Neuronal stem cell (in vitro differentiated cells): ENCODE data around the gene ZNF629.

Source experiments
- DNase-seq: peaks from one replicate; pipeline ENCODE4 v3.0.0-alpha.2; 2013; ENCODE audit warnings: low spot score
- H2AFZ ChIP-seq: one replicate; pipeline ENCODE4 v1.6.1; 2013; ENCODE audit warnings: mild to moderate bottlenecking, low read length, inconsistent platforms
- H2AK5ac ChIP-seq: 2 replicates; pipeline ENCODE4 v1.6.1; 2013; ENCODE audit warnings: low read depth, mild to moderate bottlenecking, inconsistent platforms, low read length, moderate library complexity, mixed read lengths
- H2BK120ac ChIP-seq: 2 replicates; pipeline ENCODE4 v1.6.1; 2013; ENCODE audit warnings: low read depth, mild to moderate bottlenecking, inconsistent platforms, low read length, moderate library complexity, mixed read lengths
- H2BK12ac ChIP-seq: one replicate; pipeline ENCODE4 v1.6.1; 2013; ENCODE audit warnings: low read length, inconsistent platforms
- H2BK15ac ChIP-seq: 2 replicates; pipeline ENCODE4 v1.6.1; 2013; ENCODE audit warnings: mild to moderate bottlenecking, low read length, inconsistent platforms, mixed read lengths
- H2BK5ac ChIP-seq: one replicate; pipeline ENCODE4 v1.6.1; 2013; ENCODE audit warnings: inconsistent platforms, mild to moderate bottlenecking, low read length, moderate library complexity
- H3K14ac ChIP-seq: one replicate; pipeline ENCODE4 v1.6.1; 2013; ENCODE audit warnings: low read length, inconsistent platforms
- H3K18ac ChIP-seq: 2 replicates; pipeline ENCODE4 v1.6.1; 2013; ENCODE audit warnings: low read length, inconsistent platforms
- H3K23ac ChIP-seq: 2 replicates; pipeline ENCODE4 v1.6.1; 2013; ENCODE audit warnings: low read depth, mild to moderate bottlenecking, mixed read lengths, low read length, inconsistent platforms; ENCODE audit not compliant: poor library complexity
- H3K27ac ChIP-seq: replicated peaks from 3 replicates; pipeline ENCODE4 v1.5.1; 2013; ENCODE audit warnings: low read length, inconsistent platforms
- H3K27me3 ChIP-seq, 3 experiments: 2 replicates each; pipeline ENCODE4 v1.6.1; 2013; ENCODE audit warnings: low read length in 3 of 3, mild to moderate bottlenecking in 2 of 3, inconsistent platforms in 1 of 3, low read depth in 1 of 3, mixed read lengths in 1 of 3, moderate library complexity in 1 of 3; ENCODE audit not compliant: control insufficient read depth in 3 of 3, insufficient read depth in 3 of 3
- H3K36me3 ChIP-seq, 2 donors: replicated peaks in 1 of 2; 2 replicates each; pipeline ENCODE4 v1.6.1; 2013; ENCODE audit warnings: low read length in 2 of 2; ENCODE audit not compliant: control insufficient read depth in 2 of 2, insufficient read depth in 2 of 2
- H3K4ac ChIP-seq: 2 replicates; pipeline ENCODE4 v1.6.1; 2013; ENCODE audit warnings: inconsistent platforms, mild to moderate bottlenecking, low read length, moderate library complexity
- H3K4me1 ChIP-seq, 2 donors: 1 replicate in 1 of 2; 2 replicates in 1 of 2; pipeline ENCODE4 v1.6.1; 2013; ENCODE audit warnings: low read length in 2 of 2, low read depth in 1 of 2; ENCODE audit not compliant: control insufficient read depth in 2 of 2, insufficient read depth in 1 of 2
- H3K4me2 ChIP-seq: one replicate; pipeline ENCODE4 v1.6.1; 2013; ENCODE audit warnings: mild to moderate bottlenecking, low read length, inconsistent platforms; ENCODE audit not compliant: insufficient read depth, poor library complexity, severe bottlenecking
- H3K4me3 ChIP-seq, 2 donors: 2 replicates each; pipeline ENCODE4 v1.5.1; 2013; ENCODE audit warnings: low read length in 2 of 2, mild to moderate bottlenecking in 2 of 2, inconsistent platforms in 1 of 2, moderate library complexity in 1 of 2
- H3K79me1 ChIP-seq: one replicate; pipeline ENCODE4 v1.6.1; 2013; ENCODE audit warnings: low read depth, mild to moderate bottlenecking, inconsistent platforms, low read length, moderate library complexity
- H3K9ac ChIP-seq: one replicate; pipeline ENCODE4 v1.6.1; 2013; ENCODE audit warnings: mild to moderate bottlenecking, low read depth, low read length, inconsistent platforms; ENCODE audit not compliant: poor library complexity
- H3K9me3 ChIP-seq, 2 donors: replicated peaks in 1 of 2; 2 replicates each; pipeline versions ENCODE3 to v1.6.1; 2013; ENCODE audit warnings: low read length in 2 of 2, mild to moderate bottlenecking in 2 of 2, inconsistent platforms in 1 of 2, low read depth in 1 of 2, mixed read lengths in 1 of 2, moderate library complexity in 1 of 2; ENCODE audit not compliant: control insufficient read depth in 2 of 2, insufficient read depth in 1 of 2
- H4K8ac ChIP-seq: one replicate; pipeline ENCODE4 v1.6.1; 2013; ENCODE audit warnings: low read depth, mild to moderate bottlenecking, inconsistent platforms, low read length, moderate library complexity
- H4K91ac ChIP-seq: one replicate; pipeline ENCODE4 v1.6.1; 2013; ENCODE audit warnings: low read length, low read depth, mild to moderate bottlenecking, inconsistent platforms; ENCODE audit not compliant: poor library complexity
- WGBS, 2 donors: extraction: QIAGEN DNeasy Blood & Tissue Kit; methylation state at CpG; one replicate each; pipeline ENCODE4 v1.1.7; 2013; ENCODE audit warnings: missing lambda C conversion rate in 2 of 2, mixed read lengths in 1 of 2; ENCODE audit not compliant: insufficient read length in 2 of 2, insufficient replicate concordance in 1 of 2; ENCODE audit errors: extremely low coverage in 2 of 2; 5-methylcytosine and 5-hydroxymethylcytosine counted together

ZNF629 gene

DNA sequence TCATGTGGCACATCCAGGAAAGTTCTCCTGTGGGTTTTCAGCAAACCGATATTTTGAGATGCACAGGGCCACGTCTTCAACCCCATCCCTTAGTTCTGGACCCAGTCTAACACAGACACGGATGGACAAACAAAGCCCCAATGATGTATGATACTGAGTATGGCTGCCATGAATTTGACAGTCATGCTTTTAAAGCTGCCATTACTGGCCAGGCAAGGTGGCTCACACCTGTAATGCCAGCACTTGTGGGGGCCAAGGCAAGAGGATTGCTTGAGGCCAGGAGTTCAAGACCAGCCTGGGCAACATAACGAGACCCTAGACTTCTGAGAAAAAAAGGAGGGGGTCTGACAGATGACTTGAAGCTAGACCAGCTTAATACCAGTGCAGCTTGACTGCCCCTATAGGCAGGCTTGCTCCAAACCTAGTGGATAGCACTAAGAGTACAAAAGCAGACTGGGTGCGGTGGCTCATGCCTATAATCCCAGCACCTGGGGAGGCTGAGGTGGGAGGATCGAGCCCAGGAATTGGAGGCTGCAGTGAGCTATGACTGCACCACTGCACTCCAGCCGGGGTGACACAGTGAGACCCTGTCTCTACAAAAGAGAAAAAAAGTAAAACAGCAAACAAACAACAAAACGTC, 10.8 kb upstream of the ZNF629 start:
- Histone ChIP-seq H3K27ac (no peak overlapping the region), H3K4me2 (no peak overlapping the region), H3K23ac (no peak overlapping the region), H3K4me1 (no peaks in the 10 kb centered on the region), H3K4ac (no peak overlapping the region), H2BK120ac (no peak overlapping the region), H2AFZ (no peak overlapping the region), H3K79me1 (no peaks in the 10 kb centered on the region), H2BK15ac (no peak overlapping the region), H3K27me3 (peaks cover 0 to 5% (median 0%) of the 10 kb centered on the region in 3 experiments), H3K36me3 (no peaks in the 10 kb centered on the region), H2BK5ac (no peak overlapping the region), H3K18ac (no peak overlapping the region), H4K8ac (no peak overlapping the region), H3K9me3 (no peaks in the 10 kb centered on the region), H3K4me3 (no peak overlapping the region), H4K91ac (no peak overlapping the region), H3K9ac (no peak overlapping the region), H2AK5ac (no peak overlapping the region), H2BK12ac (no peak overlapping the region), H3K14ac (no peak overlapping the region)
- WGBS, 2 donors: no CpG with 5 or more reads among the region's 8 CpGs
- no peak for DNase-seq

- no peak for DNase-seq
- WGBS, 2 donors: no CpG with 5 or more reads among the region's 3 CpGs
- no peaks in the 10 kb centered on the region for H3K79me1 ChIP-seq
- H3K27me3 ChIP-seq: peaks cover 0 to 5% (median 0%) of the 10 kb centered on the region in 3 experiments
- no peaks in the 10 kb centered on the region for H3K36me3 ChIP-seq
- H3K18ac ChIP-seq: no peak overlapping the region
- H4K91ac ChIP-seq: no peak overlapping the region
- H2AK5ac ChIP-seq: no peak overlapping the region
- no peak overlapping the region for H2BK120ac ChIP-seq
- no peak overlapping the region for H3K9ac ChIP-seq
- no peak overlapping the region for H3K23ac ChIP-seq
- H3K9me3 ChIP-seq: no peaks in the 10 kb centered on the region
- no peak overlapping the region for H2BK12ac ChIP-seq
- H3K4ac ChIP-seq: no peak overlapping the region
- no peak overlapping the region for H3K4me3 ChIP-seq
- no peak overlapping the region for H4K8ac ChIP-seq
- no peaks in the 10 kb centered on the region for H3K4me1 ChIP-seq
- no peak overlapping the region for H3K4me2 ChIP-seq
- H3K27ac ChIP-seq: no peak overlapping the region
- H2BK15ac ChIP-seq: no peak overlapping the region
- no peak overlapping the region for H2AFZ ChIP-seq
- no peak overlapping the region for H3K14ac ChIP-seq
- H2BK5ac ChIP-seq: no peak overlapping the region
Measured at GRCh38 chr16:30794634-30795033, 7.6 kb upstream of the ZNF629 start.

- Histone ChIP-seq H2BK12ac (peak overlapping the region; percentile 97), H3K23ac (no peak overlapping the region), H3K4me2 (no peak overlapping the region), H3K27me3 (peaks cover 0 to 5% (median 0%) of the 10 kb centered on the region in 3 experiments), H3K4me3 (no peak overlapping the region), H4K8ac (no peak overlapping the region), H2BK5ac (no peak overlapping the region), H2AK5ac (peak overlapping the region; percentile 58), H3K27ac (no peak overlapping the region), H3K4ac (no peak overlapping the region), H3K4me1 (no peaks in the 10 kb centered on the region), H3K9me3 (no peaks in the 10 kb centered on the region), H3K14ac (peak overlapping the region; percentile 4), H3K18ac (no peak overlapping the region), H3K9ac (no peak overlapping the region), H2BK120ac (no peak overlapping the region), H2AFZ (no peak overlapping the region), H2BK15ac (no peak overlapping the region), H4K91ac (no peak overlapping the region), H3K79me1 (no peaks in the 10 kb centered on the region), H3K36me3 (no peaks in the 10 kb centered on the region)
- no peak for DNase-seq
- no CpG with 5 or more reads among the region's 7 CpGs for WGBS, 2 donors
Measured at GRCh38 chr16:30793508-30794069, 6.6 kb upstream of the ZNF629 start.

DNA sequence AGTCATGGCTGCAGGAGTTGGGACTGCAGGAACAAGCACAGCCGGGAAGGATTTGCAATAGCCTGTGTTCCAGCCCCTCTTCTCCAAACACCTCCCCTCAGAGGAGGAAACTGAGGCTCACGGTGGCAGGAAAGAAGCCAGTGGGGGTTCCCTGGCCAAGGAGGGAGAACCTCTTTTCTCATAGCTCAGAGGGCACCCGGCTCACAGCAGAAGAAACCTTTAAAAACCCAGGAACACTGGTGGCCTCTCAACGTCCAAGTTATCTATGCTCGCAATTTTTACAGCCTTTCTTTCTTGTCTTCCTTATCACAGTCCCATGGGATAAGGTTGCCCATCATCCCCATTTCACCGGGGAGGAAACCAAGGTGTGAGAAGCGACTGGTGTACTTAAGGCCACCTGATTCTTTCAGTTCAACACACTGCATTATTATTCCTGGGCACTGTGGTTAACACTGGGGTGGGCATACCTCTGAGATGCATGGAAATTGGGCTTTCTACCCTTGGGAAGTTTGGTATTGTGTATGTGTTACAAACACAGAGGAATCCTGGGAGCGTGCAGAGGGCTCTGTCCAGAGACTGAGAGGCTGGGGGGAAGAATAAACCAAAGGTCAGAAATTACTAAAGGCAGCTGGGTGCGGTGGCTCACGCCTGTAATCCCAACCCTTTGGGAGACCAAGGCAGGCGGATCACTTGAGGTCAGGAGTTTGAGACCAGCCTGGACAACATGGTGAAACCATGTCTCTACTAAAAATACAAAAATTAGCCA, 791 bp upstream of the ZNF629 start:
- Histone ChIP-seq H2AK5ac (peak overlapping the region; percentile 89), H3K27me3 (no peaks in the 10 kb centered on the region), H2BK120ac (peak overlapping the region; percentile 37), H2BK5ac (peak overlapping the region; percentile 62), H3K14ac (peak overlapping the region; percentile 79), H4K8ac (no peak overlapping the region), H2BK15ac (peak overlapping the region; percentile 59), H2AFZ (peak overlapping the region; percentile 95), H3K4me1 (peaks cover 6 to 9% of the 10 kb centered on the region in 2 donors), H3K18ac (peak overlapping the region; percentile 97), H3K23ac (peak overlapping the region; percentile 45), H3K36me3 (peaks cover 14 to 28% of the 10 kb centered on the region in 2 donors), H3K4me2 (peak overlapping the region; percentile 75), H3K27ac (no peak overlapping the region), H4K91ac (no peak overlapping the region), H3K9me3 (no peaks in the 10 kb centered on the region), H2BK12ac (no peak overlapping the region), H3K4ac (peak overlapping the region; percentile 60), H3K79me1 (peaks cover 9% of the 10 kb centered on the region), H3K9ac (peak overlapping the region; percentile 94), H3K4me3 (peak overlapping the region; percentile 76 to 89)
- no peak for DNase-seq
- WGBS, 2 donors: no CpG with 5 or more reads among the region's 11 CpGs
